ENCODE results near the gene CASK. TPM values are rescaled to one million over a fixed set of nuclear protein-coding genes. Genes with fewer than 3 reads are reported as not detected.
"Not testable (repeated sequence)": the region's sequence is repeated elsewhere in the genome, so short reads cannot be mapped to it uniquely, and the experiment has no call there.

The CASK gene
- total RNA-seq, 6 experiments from 2014 or later = 17.8 to 23.8 (median 20.4) TPM

DNA sequence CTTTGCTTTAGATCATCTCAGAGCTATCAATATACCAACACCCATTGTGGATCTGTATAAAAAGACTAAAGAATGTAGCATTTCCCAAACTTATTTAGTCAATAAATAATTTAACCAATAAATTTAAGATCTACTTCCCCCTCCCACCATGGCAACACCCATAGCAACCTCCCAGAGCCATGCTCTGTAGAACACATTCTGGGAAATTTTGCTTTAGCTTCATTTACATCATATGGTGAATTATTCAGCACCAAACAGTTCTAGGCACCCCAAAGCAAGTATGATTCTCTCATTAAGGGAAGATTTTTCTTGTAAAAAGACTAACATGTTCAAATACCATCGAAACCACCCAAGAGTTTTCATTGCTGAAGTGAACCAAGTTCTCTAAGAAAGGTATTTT lies 315.1 kb downstream of the CASK start:
- Histone ChIP-seq H3K4me3 (no peak overlapping the region), H3K27ac (no peak overlapping the region), H3K36me3 (no peaks in the 10 kb centered on the region), H3K4me1 (peaks cover 0 to 9% (median 0%) of the 10 kb centered on the region in 4 donors), H3K9me3 (no peaks in the 10 kb centered on the region), H3K27me3 (no peaks in the 10 kb centered on the region)
- no peak for DNase-seq
- intact Hi-C loops (cut with DNase I) = no loop called here
- 50% methylated on average over 1 of the region's 1 CpG for WGBS (ENCODE audit: insufficient coverage, low coverage, low lambda C conversion rate, missing lambda C conversion rate)
- TF ChIP-seq POLR2A (IDR thresholded peaks at IDR 0.05) (no peak), CTCF (IDR thresholded peaks at IDR 0.05) (no peak)
- ATAC-seq = no peak

DNA sequence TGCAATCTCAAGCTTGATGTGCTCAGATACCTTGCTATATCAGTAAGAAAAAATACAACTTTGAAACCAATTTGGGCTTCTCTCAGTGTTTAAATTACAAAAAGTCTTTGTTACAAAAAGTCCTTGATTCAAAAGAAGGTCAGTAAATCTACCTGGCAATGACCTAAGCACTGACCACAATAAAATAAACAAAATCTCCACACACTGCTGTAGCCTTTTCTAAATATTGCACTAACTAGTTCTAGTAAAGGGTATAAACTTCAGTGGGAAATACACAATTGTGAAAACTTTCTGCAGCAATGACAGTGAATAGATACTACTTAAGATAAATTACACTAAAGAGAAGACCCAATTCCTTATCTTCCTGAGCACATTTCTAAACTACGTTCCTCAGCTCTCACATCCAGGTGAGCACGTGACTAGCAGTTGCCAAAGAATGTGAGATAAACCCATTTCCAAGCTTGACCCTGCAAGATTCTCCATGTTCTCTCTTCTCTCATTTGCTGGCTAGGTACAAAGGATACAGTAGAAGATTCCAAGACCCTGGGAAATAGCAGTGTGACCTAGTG lies 316.0 kb downstream of the CASK start:
- H3K9me3 ChIP-seq = no peaks in the 10 kb centered on the region
- ATAC-seq (peak; percentile 44 to 84 (median 69)), DNase-seq (no peak)

DNA sequence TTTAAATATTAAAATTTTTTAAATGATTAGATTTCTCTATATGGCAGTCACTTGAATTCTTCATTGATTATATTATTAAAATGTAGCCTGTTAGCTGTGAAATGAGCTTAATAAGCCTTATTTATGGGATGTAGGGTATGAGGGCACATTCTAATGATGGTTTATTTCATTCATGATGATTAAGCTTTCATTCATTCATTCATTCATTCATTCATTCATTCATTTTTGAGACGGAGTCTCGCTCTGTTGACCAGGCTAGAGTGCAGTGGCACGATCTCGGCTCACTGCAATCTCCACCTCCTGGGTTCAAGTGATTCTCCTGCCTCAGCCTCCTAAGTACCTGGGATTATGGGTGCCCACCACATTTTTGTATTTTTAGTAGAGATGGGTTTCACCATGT lies 317.3 kb downstream of the CASK start:
- H3K9me3 ChIP-seq; H3K27me3 ChIP-seq; intact Hi-C loops (cut with DNase I); H3K36me3 ChIP-seq; H3K27ac ChIP-seq; ATAC-seq; DNase-seq; H3K4me1 ChIP-seq; H3K4me3 ChIP-seq: not testable (repeated sequence)
- 73% methylated on average over 4 of the region's 4 CpGs for WGBS (ENCODE audit: insufficient coverage, low coverage, low lambda C conversion rate, missing lambda C conversion rate)

More for the DNA sequence above, 316.0 kb downstream of the CASK start:
- H3K27me3 ChIP-seq = no peaks in the 10 kb centered on the region
- TF ChIP-seq CTCF (IDR thresholded peaks at IDR 0.05) (no peak), POLR2A (IDR thresholded peaks at IDR 0.05) (no peak)
- peak overlapping the region in 1 of 3 donors; percentile 25 for H3K27ac ChIP-seq
- WGBS (ENCODE audit: insufficient coverage, low coverage, low lambda C conversion rate, missing lambda C conversion rate) = 17% methylated on average over 2 of the region's 2 CpGs
- peaks cover 0 to 9% (median 0%) of the 10 kb centered on the region in 4 donors for H3K4me1 ChIP-seq
- intact Hi-C loops (cut with DNase I) = no loop called here
- H3K4me3 ChIP-seq = no peak overlapping the region
- no peaks in the 10 kb centered on the region for H3K36me3 ChIP-seq

DNA sequence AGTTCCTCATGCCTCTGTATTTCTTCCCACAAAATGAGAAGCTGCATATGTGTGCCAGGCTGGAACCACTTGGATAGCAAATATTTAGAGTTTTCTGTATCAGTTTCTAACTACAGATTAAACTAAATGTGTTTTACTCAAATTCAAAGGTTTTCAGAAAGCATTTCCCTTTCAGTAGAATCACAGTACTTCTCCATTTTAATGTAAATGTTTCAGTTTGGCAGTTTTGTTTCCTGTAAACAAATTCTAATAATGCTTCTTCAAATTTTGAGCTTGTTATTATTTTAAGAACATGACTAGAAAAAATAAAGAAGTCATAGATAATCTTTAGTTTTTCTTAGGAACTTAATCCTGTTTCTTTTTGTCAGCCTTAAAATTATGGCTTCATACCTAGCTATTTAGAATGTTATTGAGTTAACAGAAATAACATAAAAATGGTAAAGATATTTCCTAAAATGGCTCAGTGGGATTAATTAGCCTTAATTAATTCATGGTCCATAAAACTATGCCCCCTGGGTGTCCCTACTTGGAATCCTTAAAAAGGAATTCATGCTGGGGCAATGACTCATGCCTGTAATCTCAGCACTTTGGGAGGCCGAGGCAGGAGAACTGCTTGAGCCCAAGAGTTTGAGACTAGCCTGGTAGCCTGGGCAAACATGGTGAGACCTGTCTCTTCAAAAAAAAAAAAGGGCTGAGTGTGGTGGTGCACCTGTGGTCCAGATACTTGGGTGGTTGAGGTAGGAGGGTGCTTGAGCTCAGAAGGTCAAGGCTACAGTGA lies 318.4 kb downstream of the CASK start:
- Histone ChIP-seq H3K4me1 (peaks cover 0 to 9% (median 0%) of the 10 kb centered on the region in 4 donors), H3K9me3 (no peaks in the 10 kb centered on the region), H3K27me3 (no peaks in the 10 kb centered on the region), H3K4me3 (no peak overlapping the region), H3K27ac (no peak overlapping the region), H3K36me3 (no peaks in the 10 kb centered on the region)
- no peak for DNase-seq
- no CpG with 5 or more reads among the region's 1 CpG for WGBS (ENCODE audit: insufficient coverage, low coverage, low lambda C conversion rate, missing lambda C conversion rate)
- intact Hi-C loops (cut with DNase I) = no loop called here
- no peak for TF ChIP-seq CTCF (IDR thresholded peaks at IDR 0.05)
- TF ChIP-seq POLR2A (IDR thresholded peaks at IDR 0.05) = no peak
- no peak for ATAC-seq

GRCh38 chrX:41604177-41604576 lies 319.2 kb downstream of the CASK start:
- Histone ChIP-seq H3K4me3 (no peak overlapping the region), H3K27me3 (no peaks in the 10 kb centered on the region), H3K36me3 (no peaks in the 10 kb centered on the region), H3K27ac (no peak overlapping the region), H3K4me1 (peaks cover 0 to 9% (median 0%) of the 10 kb centered on the region in 4 donors), H3K9me3 (no peaks in the 10 kb centered on the region)
- intact Hi-C loops (cut with DNase I) = no loop called here
- 85% methylated on average over 2 of the region's 2 CpGs for WGBS (ENCODE audit: insufficient coverage, low coverage, low lambda C conversion rate, missing lambda C conversion rate)
- no peak for ATAC-seq
- DNase-seq = no peak
- TF ChIP-seq POLR2A (IDR thresholded peaks at IDR 0.05) = no peak
- TF ChIP-seq CTCF (IDR thresholded peaks at IDR 0.05) = no peak

Data from right lobe of liver (tissue), 6 donors.